HL-60/S4 treated with retinoic acid at 250 ng/mL for 4 days and 3 days (cell line): Measurements from ENCODE around the gene NSUN2.
"Not testable (repeated sequence)": the region's sequence is repeated elsewhere in the genome, so short reads cannot be mapped to it uniquely, and the experiment has no call there.

Experiments used
- in situ Hi-C: fragments of 300-500 bp; cut with MboI; formaldehyde crosslinking; loops from 2 replicates; pipeline ENCODE4 v1.7.0; 2022; ENCODE audit warnings: low sequenced_read_pairs

NSUN2 gene

GRCh38 chr5:6584727-6585126 is 48.1 kb downstream of the NSUN2 start:
- in situ Hi-C loops = no loop called here

GRCh38 chr5:6584101-6584645 is 48.7 kb downstream of the NSUN2 start:
- in situ Hi-C loops = no loop called here

GRCh38 chr5:6583049-6583880 is 49.6 kb downstream of the NSUN2 start:
- in situ Hi-C loops = no loop called here

- in situ Hi-C loops = no loop called here
These were observed 50.3 kb downstream of the NSUN2 start for GRCh38 chr5:6582507-6583048.

GRCh38 chr5:6581559-6582426 is 51.1 kb downstream of the NSUN2 start:
- in situ Hi-C loops = no loop called here

GRCh38 chr5:6581090-6581489 is 51.8 kb downstream of the NSUN2 start:
- in situ Hi-C loops = no loop called here

- in situ Hi-C loops = no loop called here
These were observed 53.3 kb downstream of the NSUN2 start for GRCh38 chr5:6579535-6579934.

- in situ Hi-C loops = no loop called here
These were observed 54.0 kb downstream of the NSUN2 start for GRCh38 chr5:6578676-6579343.

GRCh38 chr5:6576861-6577501 is 55.9 kb downstream of the NSUN2 start:
- in situ Hi-C loops = no loop called here

- in situ Hi-C loops = no loop called here
These were observed 58.2 kb downstream of the NSUN2 start for GRCh38 chr5:6574537-6575245.

GRCh38 chr5:6574111-6574510 is 58.7 kb downstream of the NSUN2 start:
- in situ Hi-C loops = no loop called here

GRCh38 chr5:6573651-6574101 is 59.2 kb downstream of the NSUN2 start:
- in situ Hi-C loops = no loop called here

- in situ Hi-C loops = no loop called here
These were observed 59.9 kb downstream of the NSUN2 start for GRCh38 chr5:6572825-6573380.

- in situ Hi-C loops = no loop called here
These were observed 60.6 kb downstream of the NSUN2 start for GRCh38 chr5:6572086-6572824.

GRCh38 chr5:6571607-6572006 is 61.2 kb downstream of the NSUN2 start:
- in situ Hi-C loops = not testable (repeated sequence)

- in situ Hi-C loops = no loop called here
These were observed 62.3 kb downstream of the NSUN2 start for GRCh38 chr5:6570530-6570929.

GRCh38 chr5:6568889-6569288 is 64.0 kb downstream of the NSUN2 start:
- in situ Hi-C loops = no loop called here

- in situ Hi-C loops = no loop called here
These were observed 64.5 kb downstream of the NSUN2 start for GRCh38 chr5:6568383-6568782.

- in situ Hi-C loops = no loop called here
These were observed 65.0 kb downstream of the NSUN2 start for GRCh38 chr5:6567835-6568234.
